Measurements from ENCODE around the gene AQP6.

The AQP6 gene

GRCh38 chr12:49967777-49968250 lies 4.9 kb upstream of the AQP6 start:
- in situ Hi-C loops (cut with HindIII; ENCODE audit: low sequenced_read_pairs), result no loop called here

GRCh38 chr12:49968471-49968870 lies 4.3 kb upstream of the AQP6 start:
- in situ Hi-C loops (cut with HindIII; ENCODE audit: low sequenced_read_pairs), result no loop called here

GRCh38 chr12:49969027-49969426 lies 3.7 kb upstream of the AQP6 start:
- in situ Hi-C loops (cut with HindIII; ENCODE audit: low sequenced_read_pairs), result no loop called here

GRCh38 chr12:49969651-49970429 lies 2.9 kb upstream of the AQP6 start:
- in situ Hi-C loops (cut with HindIII; ENCODE audit: low sequenced_read_pairs), result no loop called here

- in situ Hi-C loops (cut with HindIII; ENCODE audit: low sequenced_read_pairs), result no loop called here
These were observed 2.1 kb upstream of the AQP6 start for GRCh38 chr12:49970658-49971057.

- in situ Hi-C loops (cut with HindIII; ENCODE audit: low sequenced_read_pairs), result no loop called here
These were observed 1.6 kb upstream of the AQP6 start for GRCh38 chr12:49971141-49971540.

GRCh38 chr12:49972129-49972528 lies 618 bp upstream of the AQP6 start:
- in situ Hi-C loops (cut with HindIII; ENCODE audit: low sequenced_read_pairs), result no loop called here

GRCh38 chr12:49973361-49973830 lies 649 bp downstream of the AQP6 start:
- in situ Hi-C loops (cut with HindIII; ENCODE audit: low sequenced_read_pairs), result no loop called here

- in situ Hi-C loops (cut with HindIII; ENCODE audit: low sequenced_read_pairs), result no loop called here
These were observed 1.5 kb downstream of the AQP6 start for GRCh38 chr12:49974231-49974675.

- in situ Hi-C loops (cut with HindIII; ENCODE audit: low sequenced_read_pairs), result no loop called here
These were observed 2.0 kb downstream of the AQP6 start for GRCh38 chr12:49974677-49975317.

GRCh38 chr12:49975318-49975761 lies 2.6 kb downstream of the AQP6 start:
- in situ Hi-C loops (cut with HindIII; ENCODE audit: low sequenced_read_pairs), result no loop called here

GRCh38 chr12:49976557-49976956 lies 3.8 kb downstream of the AQP6 start:
- in situ Hi-C loops (cut with HindIII; ENCODE audit: low sequenced_read_pairs), result no loop called here

- in situ Hi-C loops (cut with HindIII; ENCODE audit: low sequenced_read_pairs), result no loop called here
These were observed 5.4 kb downstream of the AQP6 start for GRCh38 chr12:49978125-49978524.

GRCh38 chr12:49979016-49979586 lies 6.4 kb downstream of the AQP6 start:
- in situ Hi-C loops (cut with HindIII; ENCODE audit: low sequenced_read_pairs), result no loop called here

GRCh38 chr12:49979791-49980190 lies 7.0 kb downstream of the AQP6 start:
- in situ Hi-C loops (cut with HindIII; ENCODE audit: low sequenced_read_pairs), result no loop called here

GRCh38 chr12:49980501-49981349 lies 8.0 kb downstream of the AQP6 start:
- in situ Hi-C loops (cut with HindIII; ENCODE audit: low sequenced_read_pairs), result no loop called here

GRCh38 chr12:49982246-49983087 lies 9.7 kb downstream of the AQP6 start:
- in situ Hi-C loops (cut with HindIII; ENCODE audit: low sequenced_read_pairs), result no loop called here

- in situ Hi-C loops (cut with HindIII; ENCODE audit: low sequenced_read_pairs), result no loop called here
These were observed 11.1 kb downstream of the AQP6 start for GRCh38 chr12:49983892-49984291.

GRCh38 chr12:49984476-49985359 lies 12.0 kb downstream of the AQP6 start:
- in situ Hi-C loops (cut with HindIII; ENCODE audit: low sequenced_read_pairs), result no loop called here
